Islet precursor cell (in vitro differentiated cells): Measurements from ENCODE around the gene EFCAB14.
"Not testable (repeated sequence)": the region's sequence is repeated elsewhere in the genome, so short reads cannot be mapped to it uniquely, and the experiment has no call there.

Experiments
- DNase-seq: peaks from one replicate; pipeline ENCODE4 v3.0.0-alpha.2; 2018

The EFCAB14 gene, protein sequence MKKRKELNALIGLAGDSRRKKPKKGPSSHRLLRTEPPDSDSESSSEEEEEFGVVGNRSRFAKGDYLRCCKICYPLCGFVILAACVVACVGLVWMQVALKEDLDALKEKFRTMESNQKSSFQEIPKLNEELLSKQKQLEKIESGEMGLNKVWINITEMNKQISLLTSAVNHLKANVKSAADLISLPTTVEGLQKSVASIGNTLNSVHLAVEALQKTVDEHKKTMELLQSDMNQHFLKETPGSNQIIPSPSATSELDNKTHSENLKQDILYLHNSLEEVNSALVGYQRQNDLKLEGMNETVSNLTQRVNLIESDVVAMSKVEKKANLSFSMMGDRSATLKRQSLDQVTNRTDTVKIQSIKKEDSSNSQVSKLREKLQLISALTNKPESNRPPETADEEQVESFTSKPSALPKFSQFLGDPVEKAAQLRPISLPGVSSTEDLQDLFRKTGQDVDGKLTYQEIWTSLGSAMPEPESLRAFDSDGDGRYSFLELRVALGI

DNA sequence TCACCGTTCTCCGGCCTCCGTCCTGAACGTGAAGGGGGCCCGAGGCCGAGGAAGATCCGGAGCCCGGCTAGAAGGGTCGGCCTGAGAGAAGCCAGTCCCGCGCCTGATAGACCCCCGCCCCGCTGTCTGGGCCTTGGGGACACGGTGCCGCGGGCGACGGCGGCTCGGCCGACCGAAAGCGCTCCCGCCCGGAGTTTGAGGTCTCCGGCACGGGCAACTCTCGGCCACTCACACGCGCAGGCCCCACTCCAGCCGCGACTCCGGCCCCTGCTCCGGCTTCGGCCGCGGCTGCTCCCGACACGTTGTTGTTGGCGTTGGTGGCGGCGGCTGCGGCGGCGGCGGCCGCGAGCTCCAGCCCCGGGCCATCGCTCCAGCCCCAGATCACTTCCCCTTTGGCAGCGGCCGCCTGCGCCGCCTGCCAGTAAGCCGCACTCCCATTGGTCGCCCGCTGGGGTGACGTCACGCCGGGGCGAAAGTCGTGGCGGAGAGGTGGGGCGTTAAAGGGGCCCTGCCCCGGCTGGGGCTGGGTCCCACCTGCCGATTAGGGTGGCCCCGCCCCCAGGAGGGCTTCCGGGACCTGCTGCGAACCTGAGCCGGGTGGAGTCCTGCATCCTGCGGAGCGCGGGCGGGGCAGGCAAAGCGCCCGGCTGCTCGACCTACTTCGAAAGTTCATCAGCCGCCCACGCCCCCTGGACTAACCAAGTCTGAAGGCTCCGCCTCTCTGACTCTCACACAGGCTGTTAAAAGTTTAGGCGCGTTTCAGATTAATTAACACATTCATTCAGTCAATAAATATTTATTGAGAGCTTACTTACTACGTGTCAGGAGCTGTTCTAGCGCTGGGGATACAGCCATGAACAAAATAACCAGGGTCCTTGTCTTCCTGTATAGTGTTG lies at the start of gene EFCAB14:
Gene EFCAB14 (minus strand): TSS at position 388 of the 896 bp plus-strand sequence. CDS start 1,027 bp downstream, outside the sequence.
- DNase-seq = peak; percentile 99

DNA sequence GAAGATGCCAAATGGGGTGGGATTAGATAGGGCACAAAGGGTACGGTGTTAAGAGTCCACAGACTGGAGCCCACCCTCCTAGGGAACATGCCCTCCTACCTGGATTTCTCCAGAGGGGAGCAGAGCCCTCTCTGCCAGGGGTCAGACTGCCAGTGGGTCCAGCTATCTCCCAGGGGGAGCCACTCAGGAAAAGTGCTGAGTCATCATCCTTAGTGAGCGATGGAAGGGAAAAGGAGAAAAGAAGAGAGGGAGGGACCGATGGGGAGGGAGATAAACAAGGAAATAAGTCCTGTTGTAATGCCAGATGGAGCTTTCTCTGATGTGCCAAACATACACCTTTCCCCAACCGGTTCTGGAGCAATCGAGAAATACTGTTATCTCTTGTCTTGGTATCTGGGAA lies 49.5 kb upstream of the EFCAB14 start:
- no peak for DNase-seq

DNA sequence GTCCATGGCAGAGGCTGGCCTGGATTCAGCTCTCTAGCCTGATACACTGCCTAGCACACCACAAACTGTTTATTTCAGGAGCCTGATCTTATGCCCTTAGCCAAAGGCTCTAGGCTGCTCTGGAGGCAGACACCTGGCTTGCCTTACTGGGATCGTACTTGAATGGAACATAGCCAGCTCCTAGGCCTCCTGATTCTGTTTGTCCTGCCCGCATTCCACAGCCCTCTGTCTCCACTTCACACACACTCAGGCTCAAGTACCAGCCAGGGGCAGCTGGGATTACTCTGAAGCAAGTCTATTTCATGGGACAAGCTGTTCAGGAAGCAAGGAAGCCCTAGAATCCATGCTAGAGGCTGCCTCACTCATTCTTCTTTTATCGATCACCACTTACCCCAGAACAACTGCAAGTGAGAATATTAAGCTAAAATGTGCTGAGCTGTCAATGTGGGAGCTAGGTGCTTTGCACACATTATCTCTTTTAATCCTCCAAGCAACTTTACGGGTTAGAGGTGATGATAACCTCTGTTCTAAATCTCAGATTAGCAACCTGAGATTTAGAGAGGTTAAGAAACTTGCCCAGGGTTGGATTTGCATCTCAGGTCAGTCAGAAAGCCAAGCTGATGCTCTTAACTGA lies 48.9 kb upstream of the EFCAB14 start:
- DNase-seq = peak; percentile 30

DNA sequence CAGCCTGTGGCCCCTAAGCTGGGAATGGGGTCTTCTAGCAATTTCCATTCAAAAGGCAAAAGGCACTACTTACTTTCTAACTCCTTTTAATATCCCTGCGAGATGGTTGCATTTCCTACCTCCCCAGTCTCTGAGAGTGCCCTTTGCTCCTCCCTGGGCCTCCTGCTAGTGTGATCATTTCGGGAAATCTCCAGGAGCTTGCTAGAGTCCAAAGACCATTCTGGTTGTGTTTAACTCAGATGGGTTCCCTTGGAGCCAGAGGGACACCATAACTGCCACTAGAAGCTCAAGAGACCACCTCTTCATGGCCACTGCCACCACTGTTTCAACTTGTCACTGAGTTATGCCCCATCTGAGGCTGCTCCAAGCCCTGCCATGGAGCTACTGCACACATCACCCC lies 45.5 kb upstream of the EFCAB14 start:
- DNase-seq = no peak

DNA sequence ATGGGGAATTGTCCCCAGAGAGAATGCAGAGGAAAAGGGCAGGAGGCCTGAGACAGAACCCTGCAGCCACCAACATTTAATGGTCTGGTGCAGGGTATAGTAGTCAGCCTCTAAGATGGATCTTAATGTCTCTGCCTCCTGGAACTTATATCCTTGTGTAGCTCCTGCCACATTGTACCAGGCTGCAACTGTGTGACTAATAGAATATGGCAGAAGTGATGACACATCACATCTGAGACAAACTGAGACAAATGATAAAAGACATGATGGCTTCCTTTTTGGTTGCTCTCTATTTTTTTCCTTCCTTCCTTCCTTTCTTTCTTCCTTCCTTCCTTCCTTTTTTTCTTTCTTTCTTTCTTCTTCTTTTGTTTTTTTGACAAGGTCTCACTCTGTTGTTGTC lies 42.8 kb upstream of the EFCAB14 start:
- DNase-seq = no peak

DNA sequence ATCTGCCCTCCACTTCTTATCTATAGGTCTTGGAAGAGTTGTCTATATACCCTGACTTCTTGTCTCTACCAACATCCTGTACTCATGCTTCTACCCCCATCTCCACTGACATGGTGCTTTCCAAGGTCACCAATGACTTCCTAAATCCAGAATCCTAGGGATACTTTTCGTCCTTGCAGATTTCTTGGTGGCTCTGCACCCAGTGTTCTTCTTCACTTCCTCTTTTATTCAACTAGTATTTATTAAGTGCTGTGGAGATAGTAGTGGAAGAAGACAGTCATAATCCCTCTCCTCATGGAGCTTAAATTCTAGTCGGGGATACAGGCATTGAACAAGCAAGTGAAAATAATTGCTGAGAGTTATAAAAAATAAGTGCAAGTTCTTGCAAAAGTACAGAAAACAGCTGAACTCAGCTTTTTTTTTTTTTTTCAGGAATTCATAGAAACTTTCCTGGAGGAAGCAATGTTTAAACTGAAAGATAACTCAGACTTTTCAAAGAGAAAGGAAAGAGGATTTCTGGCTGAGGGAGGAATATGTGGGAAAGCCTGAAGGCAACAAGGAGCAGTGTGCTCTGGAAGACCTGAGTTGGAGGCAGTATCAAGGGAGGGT lies 41.7 kb upstream of the EFCAB14 start:
- no peak for DNase-seq

DNA sequence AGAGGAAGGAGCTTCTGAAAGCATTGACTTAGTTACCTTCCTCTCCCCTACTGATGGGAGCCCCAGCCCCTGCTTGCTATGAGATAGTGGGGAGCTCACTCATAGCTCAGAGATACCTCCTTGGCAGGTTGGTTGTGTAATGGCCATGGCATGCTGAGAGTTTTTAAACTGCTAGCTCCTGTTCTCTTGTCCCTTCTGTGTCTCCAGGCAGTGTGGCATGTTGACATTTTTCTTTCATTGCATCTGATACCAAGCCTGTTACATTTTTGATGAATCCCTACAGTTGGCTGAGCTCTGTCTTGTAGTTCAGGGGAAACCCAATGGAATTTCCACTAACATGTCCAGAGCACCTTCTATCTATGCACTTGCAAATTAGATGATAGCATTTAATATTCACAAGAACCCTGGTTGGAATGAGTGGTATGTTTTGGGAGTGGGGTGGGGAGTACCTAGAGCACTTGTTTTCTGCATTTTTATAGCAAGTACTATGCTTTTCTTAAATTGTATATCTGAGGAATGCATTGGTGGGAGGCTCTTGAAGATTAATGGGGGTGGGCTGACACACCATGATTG lies 39.1 kb upstream of the EFCAB14 start:
- no peak for DNase-seq

DNA sequence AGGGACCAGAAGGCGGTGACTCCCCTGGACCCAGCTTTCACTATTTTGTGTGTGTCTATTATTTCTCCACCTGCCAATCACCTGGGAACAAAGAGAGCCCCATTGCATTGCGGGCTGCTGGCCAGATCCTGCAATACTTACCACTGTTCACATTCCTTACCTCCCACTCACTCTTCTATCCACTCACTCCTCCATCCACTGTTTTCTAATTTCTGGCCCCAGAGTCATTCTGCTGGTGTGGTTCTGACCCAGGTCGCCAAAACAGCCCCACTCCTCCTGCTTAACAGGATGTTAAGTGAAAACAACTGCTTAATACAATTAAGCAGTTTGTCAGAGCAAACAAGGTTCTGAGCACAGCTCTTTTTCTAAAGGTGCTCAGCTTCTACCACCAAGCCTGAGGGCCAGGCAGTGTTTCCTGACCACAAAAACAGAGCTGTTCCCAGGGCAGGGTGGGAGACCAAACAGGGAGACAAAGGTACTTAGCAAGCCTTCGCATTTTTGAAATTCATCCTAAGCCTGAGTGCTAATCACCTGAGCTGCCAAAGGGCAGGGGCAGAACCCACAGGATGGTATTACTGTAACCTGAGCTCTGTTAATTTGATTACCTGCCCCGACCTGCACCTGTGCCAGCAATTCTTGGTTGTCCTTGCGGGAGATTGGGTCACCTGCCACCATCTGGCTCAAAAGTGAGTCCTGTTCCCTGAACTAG lies 38.5 kb upstream of the EFCAB14 start:
- DNase-seq = peak; percentile 94

DNA sequence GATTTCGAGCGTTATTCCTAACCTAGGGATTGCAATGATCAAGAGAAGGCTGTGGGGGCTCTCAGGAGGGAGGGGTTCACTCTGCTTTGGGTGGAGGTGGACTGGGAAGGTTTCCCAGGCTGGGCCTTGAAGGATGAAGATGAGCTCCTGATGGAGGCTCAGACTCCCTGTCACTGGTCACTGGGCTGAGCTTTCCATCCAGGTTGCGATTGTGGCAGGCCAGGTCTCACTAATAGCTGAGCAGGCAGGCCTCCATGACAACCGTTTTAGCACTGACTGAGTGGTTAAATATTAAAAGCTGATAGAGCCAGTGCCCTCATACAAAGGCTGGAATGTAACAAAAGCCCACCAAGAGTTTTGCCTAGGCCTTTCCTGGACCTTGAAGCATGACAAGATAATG lies 36.2 kb upstream of the EFCAB14 start:
- DNase-seq = no peak

DNA sequence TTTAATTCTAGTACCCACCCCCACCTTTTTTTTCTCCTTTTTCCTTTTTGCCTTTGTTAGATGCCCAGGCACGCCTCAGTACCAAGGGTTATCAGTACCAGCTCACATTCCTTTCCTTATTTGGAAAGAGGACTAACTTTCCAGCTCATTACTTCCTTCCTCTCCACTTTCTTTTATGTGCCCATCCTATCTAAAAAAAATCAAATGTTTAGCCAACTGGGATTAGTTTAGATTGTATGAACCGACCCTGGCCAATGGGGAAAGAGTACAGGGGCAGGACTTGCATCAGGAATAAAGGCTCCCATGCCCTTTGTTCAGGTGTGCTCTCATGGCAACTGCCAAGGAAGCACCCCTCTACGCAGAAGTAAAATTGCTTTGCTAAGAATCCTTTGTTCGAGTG lies 35.8 kb upstream of the EFCAB14 start:
- not testable (repeated sequence) for DNase-seq

DNA sequence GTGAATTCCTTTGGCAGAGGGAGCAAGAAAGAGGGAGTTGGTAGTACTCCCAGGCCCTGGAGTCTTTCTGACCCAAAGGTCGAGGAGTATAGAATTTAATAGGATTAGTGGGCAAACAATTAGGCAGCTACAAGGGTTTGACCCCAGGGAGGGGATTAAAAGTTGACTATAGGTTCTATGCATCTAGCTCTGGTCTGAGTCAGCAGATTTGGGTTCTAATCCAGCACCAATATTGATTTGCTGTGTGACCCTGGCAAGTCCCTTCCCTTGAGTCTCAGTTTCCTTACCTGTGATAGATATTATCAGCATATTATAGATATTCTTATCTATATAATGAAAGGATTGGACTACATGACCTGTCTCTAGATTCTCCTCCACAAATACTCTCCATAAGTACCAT lies 35.1 kb upstream of the EFCAB14 start:
- DNase-seq = no peak

DNA sequence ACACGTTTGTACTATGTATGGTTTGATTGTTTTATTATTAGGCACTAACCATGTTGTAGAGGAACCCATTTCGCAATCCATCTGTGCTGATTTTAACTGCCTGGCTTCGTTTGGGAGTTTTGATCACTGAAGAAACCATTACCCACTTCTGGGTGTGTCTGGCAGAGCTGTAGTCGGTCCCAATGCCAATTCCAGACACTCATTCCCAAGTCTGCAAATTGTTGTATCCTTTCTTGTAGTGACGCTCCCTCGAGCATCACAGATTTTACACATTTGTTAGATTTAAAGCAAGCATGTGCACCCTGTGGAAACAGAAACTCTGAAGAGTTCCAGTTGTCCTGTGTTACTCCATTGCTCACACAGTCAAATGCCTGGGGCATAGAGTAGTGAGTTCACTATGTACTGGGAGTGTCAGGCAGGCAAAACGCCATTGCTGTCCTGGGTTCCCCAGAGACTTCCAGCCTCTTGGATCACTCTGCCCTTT lies 31.0 kb upstream of the EFCAB14 start:
- no peak for DNase-seq

DNA sequence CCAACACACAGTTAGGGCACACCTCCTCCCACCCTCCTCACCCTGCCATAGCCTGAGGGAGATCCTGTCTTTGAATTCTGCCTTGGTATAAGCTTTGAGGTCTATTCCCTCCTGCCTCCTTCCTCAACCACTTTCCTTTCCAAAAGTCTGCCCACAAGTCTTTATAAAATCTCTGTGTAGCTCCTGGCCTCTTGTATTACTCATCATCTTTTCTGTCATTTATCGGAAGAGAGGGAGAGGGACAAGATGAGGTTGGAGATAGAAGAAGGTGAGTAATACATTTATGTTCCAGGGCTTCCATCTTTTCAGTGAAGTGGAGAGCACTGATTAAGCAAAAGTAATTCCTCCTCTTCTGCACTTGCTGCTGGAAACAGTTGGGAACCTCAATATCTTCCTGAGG lies 30.5 kb upstream of the EFCAB14 start:
- no peak for DNase-seq

DNA sequence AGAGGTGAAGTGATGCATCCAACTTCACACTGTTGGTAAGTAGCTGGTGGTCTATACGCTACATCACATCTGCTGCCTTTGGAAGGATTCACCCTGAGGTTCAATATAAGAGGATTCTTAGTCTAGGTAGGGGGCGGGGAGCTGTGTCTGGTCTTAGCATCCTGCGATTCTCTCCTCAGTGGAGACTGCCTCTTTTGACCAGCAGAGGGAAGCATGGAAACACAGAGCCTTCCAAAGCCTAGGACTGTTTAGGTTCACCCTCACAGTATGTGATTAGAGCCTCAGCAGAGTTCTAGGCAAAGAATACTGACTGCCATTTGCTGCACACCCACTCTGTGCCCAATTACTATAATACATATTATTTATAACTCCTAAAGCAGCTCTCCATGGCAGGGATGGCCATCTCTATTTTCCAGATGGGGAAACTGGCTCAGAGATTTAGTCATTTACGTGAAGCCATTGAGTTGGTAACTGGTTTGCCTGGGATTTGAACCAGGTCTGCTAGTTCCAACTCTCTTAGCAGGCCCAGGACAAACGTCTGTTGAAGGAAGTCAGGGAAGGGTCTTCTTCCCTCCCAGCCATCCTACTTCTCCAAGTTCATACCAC lies 28.9 kb upstream of the EFCAB14 start:
- DNase-seq = peak; percentile 84

DNA sequence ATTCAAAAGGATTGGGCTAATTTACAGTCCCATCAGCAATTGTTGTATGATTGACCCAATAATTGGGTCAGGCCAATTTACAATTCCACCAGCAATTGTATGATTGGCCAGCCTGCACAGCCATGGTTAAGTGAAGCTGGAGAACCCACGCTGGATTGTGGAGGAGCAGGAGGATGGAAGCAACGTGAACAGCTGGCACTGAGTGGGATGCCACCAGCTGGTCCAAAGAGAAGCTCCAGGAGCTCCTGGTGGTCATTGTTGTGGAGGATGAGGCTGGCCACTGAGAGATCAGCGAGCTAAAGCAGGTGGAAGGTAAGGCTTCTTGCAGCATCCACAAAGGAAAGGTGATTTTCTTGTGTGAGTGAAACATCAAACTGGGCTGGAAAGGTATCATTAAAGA lies 23.2 kb upstream of the EFCAB14 start:
- no peak for DNase-seq

DNA sequence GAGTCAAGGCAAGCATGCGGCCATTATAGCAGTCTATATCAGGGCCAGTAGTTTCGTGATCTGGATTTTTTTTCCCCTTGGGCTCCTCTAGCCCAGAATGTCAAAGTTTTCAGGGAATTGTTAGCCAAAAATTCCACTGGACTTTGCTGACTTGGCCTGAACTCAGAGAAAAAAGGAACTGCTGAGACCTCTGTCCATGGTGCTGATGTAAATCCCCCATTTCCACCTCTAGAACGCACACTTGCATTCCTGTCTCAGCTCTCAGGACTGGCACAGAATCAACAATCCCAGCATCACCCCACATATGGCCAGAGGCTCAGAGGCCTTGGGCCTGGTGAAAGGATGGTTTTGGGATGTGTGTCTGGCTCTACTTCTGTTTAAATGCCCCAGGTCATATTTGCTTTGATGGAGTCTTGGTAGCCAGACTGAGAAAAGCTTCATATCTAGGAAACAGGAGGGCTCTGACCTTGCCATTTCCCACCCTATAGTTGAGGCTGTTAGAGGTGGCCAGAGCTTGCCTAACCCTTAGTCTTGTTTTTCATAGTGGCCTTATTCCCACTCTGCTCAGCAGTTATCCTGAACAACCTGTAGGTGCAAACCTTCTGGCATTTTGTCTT lies 16.9 kb upstream of the EFCAB14 start:
- peak; percentile 77 for DNase-seq

DNA sequence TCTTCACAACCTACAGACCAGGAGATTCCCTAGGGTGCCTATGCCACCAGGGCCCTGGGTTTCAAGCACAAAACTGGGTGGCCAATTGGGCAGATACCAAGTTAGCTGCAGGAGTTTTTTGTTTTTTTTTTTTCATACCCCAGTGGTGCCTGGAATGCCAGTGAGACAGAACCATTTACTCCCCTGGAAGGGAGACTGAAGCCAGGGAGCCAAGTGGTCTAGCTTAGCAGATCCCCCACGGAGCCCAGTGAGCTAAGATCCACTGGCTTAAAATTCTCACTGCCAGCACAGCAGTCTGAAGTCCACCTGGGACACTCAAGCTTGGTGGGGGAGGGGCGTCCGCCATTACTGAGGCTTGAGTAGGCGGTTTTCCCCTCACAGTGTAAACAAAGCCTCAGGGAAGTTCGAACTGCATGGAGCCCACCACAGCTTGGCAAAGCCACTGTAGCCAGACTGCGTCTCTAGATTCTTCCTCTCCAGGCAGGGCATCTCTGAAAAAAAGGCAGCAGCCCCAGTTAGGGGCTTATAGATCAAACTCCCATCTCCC lies 9.5 kb upstream of the EFCAB14 start:
- DNase-seq = not testable (repeated sequence)

DNA sequence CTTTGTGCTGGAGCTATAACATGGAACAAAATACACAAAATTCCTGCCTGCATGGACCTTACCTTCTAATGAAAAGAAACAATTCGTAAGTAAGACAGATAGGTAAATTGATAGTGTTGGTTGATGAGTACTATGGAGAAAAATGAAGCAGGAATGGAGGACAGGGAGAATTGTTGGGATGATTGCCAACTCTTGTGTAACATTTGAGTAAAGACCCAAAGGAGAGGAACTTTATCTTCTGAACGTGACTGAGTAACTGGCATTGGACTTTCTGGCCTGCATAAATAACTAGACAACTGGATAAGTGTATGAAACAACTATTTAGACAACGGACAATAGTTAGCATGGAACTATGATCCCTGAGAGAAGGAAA lies 6.8 kb upstream of the EFCAB14 start:
- DNase-seq = no peak

DNA sequence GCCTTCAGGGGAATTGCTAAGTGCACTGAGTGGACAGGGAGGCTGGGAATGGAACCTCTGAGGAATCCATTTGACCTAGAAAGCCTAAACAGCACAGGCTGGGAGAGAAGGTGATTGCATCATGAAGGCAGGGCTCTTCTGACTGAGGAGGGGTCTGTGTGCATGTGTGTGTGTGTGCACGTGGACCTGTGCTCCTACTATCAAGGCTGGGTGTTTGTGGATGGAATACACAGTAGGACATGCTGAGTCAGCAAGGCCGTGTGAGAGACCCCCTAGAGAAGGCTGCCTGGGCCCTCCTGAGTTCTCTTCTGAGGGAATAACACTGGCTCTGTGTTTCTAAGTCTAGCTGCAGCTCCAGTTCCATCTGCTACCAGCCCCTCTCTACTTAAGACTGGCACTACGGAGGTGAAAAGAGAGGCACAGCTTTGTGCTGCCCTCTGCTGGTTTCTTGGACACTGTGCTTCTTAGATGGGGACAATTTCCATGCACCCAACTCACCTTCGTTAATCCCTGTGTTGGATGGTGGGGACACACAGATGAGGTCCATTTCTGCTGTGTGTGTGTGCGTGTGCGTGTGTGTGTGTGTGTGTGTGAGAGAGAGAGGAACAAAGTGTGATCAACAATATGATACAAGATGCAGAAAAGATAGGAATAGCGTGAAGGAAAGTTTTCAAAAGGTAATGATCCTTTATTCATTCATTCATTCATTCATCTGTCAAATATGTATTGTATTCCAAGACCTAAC lies 6.2 kb upstream of the EFCAB14 start:
- peak; percentile 83 for DNase-seq

DNA sequence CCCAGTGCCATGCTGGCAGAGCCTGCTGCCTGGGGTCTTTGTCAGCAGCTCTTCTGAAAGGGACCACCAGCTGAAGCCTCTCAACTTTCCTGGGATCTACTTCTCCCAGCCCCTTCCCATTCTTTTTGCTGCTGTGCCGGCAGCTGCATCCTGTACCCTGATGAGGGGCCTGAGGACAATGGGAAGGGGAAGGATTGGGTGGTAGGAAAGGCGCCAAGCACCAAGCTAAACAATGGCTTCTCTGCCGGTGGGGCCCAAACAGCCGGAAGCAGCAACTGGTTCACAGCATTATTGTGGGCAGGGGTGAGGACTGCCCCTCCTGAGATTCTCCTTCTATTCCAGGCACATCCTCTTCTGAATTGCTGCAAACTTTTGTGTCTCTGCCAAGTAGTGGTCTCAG lies 5.0 kb upstream of the EFCAB14 start:
- no peak for DNase-seq
